Measurements from ENCODE around the gene CLCA1.

The CLCA1 gene

GRCh38 chr1:86522240-86522639 is 53.5 kb downstream of the CLCA1 start:
- CTCF ChIA-PET: interaction anchor here (1.0 kb wide), 1 partner anchor 14 kb away, joined by 3 read pairs; no protein-coding TSS in a partner anchor
- H3K27ac ChIP-seq (ENCODE audit: insufficient read depth in 1 of 2, low read depth in 1 of 2, low read length in 2 of 2, poor library complexity in 1 of 2, severe bottlenecking in 2 of 2): no peak overlapping the region
- WGBS (ENCODE audit: insufficient coverage): 91% methylated on average over 3 of the region's 3 CpGs

GRCh38 chr1:86523670-86524354 is 55.1 kb downstream of the CLCA1 start:
- Histone ChIP-seq H3K27ac (ENCODE audit: insufficient read depth in 1 of 2, low read depth in 1 of 2, low read length in 2 of 2, poor library complexity in 1 of 2, severe bottlenecking in 2 of 2) (no peak overlapping the region), H3K36me3 (ENCODE audit: control insufficient read depth in 4 of 4, insufficient read depth in 4 of 4, low read length in 3 of 4) (no peaks in the 10 kb centered on the region), H3K4me3 (ENCODE audit: control insufficient read depth in 1 of 7, extremely low read depth in 1 of 7, insufficient read depth in 4 of 7, low read depth in 2 of 7, low read length in 6 of 7) (no peak overlapping the region), H3K9me3 (ENCODE audit: control extremely low read depth in 1 of 5, control insufficient read depth in 4 of 5, insufficient read depth in 2 of 5, low read depth in 1 of 5, low read length in 4 of 5) (peaks cover 0 to 5% (median 0%) of the 10 kb centered on the region in 5 experiments), H3K27me3 (replicated peaks in 2 of 5; ENCODE audit: control insufficient read depth in 4 of 5, insufficient read depth in 5 of 5, low read length in 4 of 5) (no peaks in the 10 kb centered on the region), H3K4me1 (ENCODE audit: control extremely low read depth in 1 of 4, control insufficient read depth in 4 of 4, insufficient read depth in 4 of 4, low read length in 3 of 4) (no peaks in the 10 kb centered on the region)
- POLR2A ChIA-PET: no interaction called here
- CTCF ChIA-PET: interaction anchor here (0.8 kb wide), 1 partner anchor 23 kb away, joined by 3 read pairs; no protein-coding TSS in a partner anchor
- no peak for DNase-seq
- WGBS (ENCODE audit: insufficient coverage): 95% methylated on average over 25 of the region's 32 CpGs

More at GRCh38 chr1:86522240-86522639, 53.5 kb downstream of the CLCA1 start:
- POLR2A ChIA-PET: no interaction called here
- Histone ChIP-seq H3K27me3 (replicated peaks in 2 of 5; ENCODE audit: control insufficient read depth in 4 of 5, insufficient read depth in 5 of 5, low read length in 4 of 5) (no peaks in the 10 kb centered on the region), H3K36me3 (ENCODE audit: control insufficient read depth in 4 of 4, insufficient read depth in 4 of 4, low read length in 3 of 4) (no peaks in the 10 kb centered on the region), H3K4me1 (ENCODE audit: control extremely low read depth in 1 of 4, control insufficient read depth in 4 of 4, insufficient read depth in 4 of 4, low read length in 3 of 4) (no peaks in the 10 kb centered on the region), H3K4me3 (ENCODE audit: control insufficient read depth in 1 of 7, extremely low read depth in 1 of 7, insufficient read depth in 4 of 7, low read depth in 2 of 7, low read length in 6 of 7) (no peak overlapping the region), H3K9me3 (ENCODE audit: control extremely low read depth in 1 of 5, control insufficient read depth in 4 of 5, insufficient read depth in 2 of 5, low read depth in 1 of 5, low read length in 4 of 5) (peaks cover 0 to 5% (median 0%) of the 10 kb centered on the region in 5 experiments)
- DNase-seq: no peak

GRCh38 chr1:86527306-86527705 is 58.6 kb downstream of the CLCA1 start:
- POLR2A ChIA-PET: no interaction called here
- H3K4me3 ChIP-seq (ENCODE audit: control insufficient read depth in 1 of 7, extremely low read depth in 1 of 7, insufficient read depth in 4 of 7, low read depth in 2 of 7, low read length in 6 of 7): no peak overlapping the region

GRCh38 chr1:86530211-86530845 is 61.6 kb downstream of the CLCA1 start:
- POLR2A ChIA-PET: no interaction called here
- no peaks in the 10 kb centered on the region for H3K4me1 ChIP-seq (ENCODE audit: control extremely low read depth in 1 of 4, control insufficient read depth in 4 of 4, insufficient read depth in 4 of 4, low read length in 3 of 4)
- CTCF ChIA-PET: no interaction called here
- DNase-seq: no peak
- 100% methylated on average over 1 of the region's 3 CpGs for WGBS (ENCODE audit: insufficient coverage)
- no peaks in the 10 kb centered on the region for H3K27me3 ChIP-seq (replicated peaks in 2 of 5; ENCODE audit: control insufficient read depth in 4 of 5, insufficient read depth in 5 of 5, low read length in 4 of 5)
- H3K4me3 ChIP-seq (ENCODE audit: control insufficient read depth in 1 of 7, extremely low read depth in 1 of 7, insufficient read depth in 4 of 7, low read depth in 2 of 7, low read length in 6 of 7): no peak overlapping the region
- H3K27ac ChIP-seq (ENCODE audit: insufficient read depth in 1 of 2, low read depth in 1 of 2, low read length in 2 of 2, poor library complexity in 1 of 2, severe bottlenecking in 2 of 2): no peak overlapping the region
- H3K9me3 ChIP-seq (ENCODE audit: control extremely low read depth in 1 of 5, control insufficient read depth in 4 of 5, insufficient read depth in 2 of 5, low read depth in 1 of 5, low read length in 4 of 5): no peaks in the 10 kb centered on the region
- no peaks in the 10 kb centered on the region for H3K36me3 ChIP-seq (ENCODE audit: control insufficient read depth in 4 of 4, insufficient read depth in 4 of 4, low read length in 3 of 4)

More at GRCh38 chr1:86527306-86527705, 58.6 kb downstream of the CLCA1 start:
- Histone ChIP-seq H3K4me1 (ENCODE audit: control extremely low read depth in 1 of 4, control insufficient read depth in 4 of 4, insufficient read depth in 4 of 4, low read length in 3 of 4) (no peaks in the 10 kb centered on the region), H3K36me3 (ENCODE audit: control insufficient read depth in 4 of 4, insufficient read depth in 4 of 4, low read length in 3 of 4) (no peaks in the 10 kb centered on the region), H3K27me3 (replicated peaks in 2 of 5; ENCODE audit: control insufficient read depth in 4 of 5, insufficient read depth in 5 of 5, low read length in 4 of 5) (no peaks in the 10 kb centered on the region), H3K27ac (ENCODE audit: insufficient read depth in 1 of 2, low read depth in 1 of 2, low read length in 2 of 2, poor library complexity in 1 of 2, severe bottlenecking in 2 of 2) (no peak overlapping the region), H3K9me3 (ENCODE audit: control extremely low read depth in 1 of 5, control insufficient read depth in 4 of 5, insufficient read depth in 2 of 5, low read depth in 1 of 5, low read length in 4 of 5) (peaks cover 0 to 5% (median 0%) of the 10 kb centered on the region in 5 experiments)
- CTCF ChIA-PET: no interaction called here
- 100% methylated on average over 2 of the region's 4 CpGs for WGBS (ENCODE audit: insufficient coverage)
- no peak for DNase-seq

- POLR2A ChIA-PET: no interaction called here
- H3K9me3 ChIP-seq (ENCODE audit: control extremely low read depth in 1 of 5, control insufficient read depth in 4 of 5, insufficient read depth in 2 of 5, low read depth in 1 of 5, low read length in 4 of 5): no peaks in the 10 kb centered on the region
- no CpG with 5 or more reads among the region's 4 CpGs for WGBS (ENCODE audit: insufficient coverage)
- no peak overlapping the region for H3K4me3 ChIP-seq (ENCODE audit: control insufficient read depth in 1 of 7, extremely low read depth in 1 of 7, insufficient read depth in 4 of 7, low read depth in 2 of 7, low read length in 6 of 7)
- H3K27ac ChIP-seq (ENCODE audit: insufficient read depth in 1 of 2, low read depth in 1 of 2, low read length in 2 of 2, poor library complexity in 1 of 2, severe bottlenecking in 2 of 2): no peak overlapping the region
- CTCF ChIA-PET: no interaction called here
- no peaks in the 10 kb centered on the region for H3K36me3 ChIP-seq (ENCODE audit: control insufficient read depth in 4 of 4, insufficient read depth in 4 of 4, low read length in 3 of 4)
- no peak for DNase-seq
- no peaks in the 10 kb centered on the region for H3K4me1 ChIP-seq (ENCODE audit: control extremely low read depth in 1 of 4, control insufficient read depth in 4 of 4, insufficient read depth in 4 of 4, low read length in 3 of 4)
- no peaks in the 10 kb centered on the region for H3K27me3 ChIP-seq (replicated peaks in 2 of 5; ENCODE audit: control insufficient read depth in 4 of 5, insufficient read depth in 5 of 5, low read length in 4 of 5)
Observed at GRCh38 chr1:86537928-86538695, 69.4 kb downstream of the CLCA1 start.

GRCh38 chr1:86538775-86539174 is 70.0 kb downstream of the CLCA1 start:
- Histone ChIP-seq H3K4me1 (ENCODE audit: control extremely low read depth in 1 of 4, control insufficient read depth in 4 of 4, insufficient read depth in 4 of 4, low read length in 3 of 4) (no peaks in the 10 kb centered on the region), H3K9me3 (ENCODE audit: control extremely low read depth in 1 of 5, control insufficient read depth in 4 of 5, insufficient read depth in 2 of 5, low read depth in 1 of 5, low read length in 4 of 5) (no peaks in the 10 kb centered on the region), H3K27me3 (replicated peaks in 2 of 5; ENCODE audit: control insufficient read depth in 4 of 5, insufficient read depth in 5 of 5, low read length in 4 of 5) (no peaks in the 10 kb centered on the region), H3K4me3 (ENCODE audit: control insufficient read depth in 1 of 7, extremely low read depth in 1 of 7, insufficient read depth in 4 of 7, low read depth in 2 of 7, low read length in 6 of 7) (no peak overlapping the region), H3K36me3 (ENCODE audit: control insufficient read depth in 4 of 4, insufficient read depth in 4 of 4, low read length in 3 of 4) (no peaks in the 10 kb centered on the region), H3K27ac (ENCODE audit: insufficient read depth in 1 of 2, low read depth in 1 of 2, low read length in 2 of 2, poor library complexity in 1 of 2, severe bottlenecking in 2 of 2) (no peak overlapping the region)
- WGBS (ENCODE audit: insufficient coverage): 87% methylated on average over 5 of the region's 5 CpGs
- CTCF ChIA-PET: no interaction called here
- POLR2A ChIA-PET: no interaction called here
- no peak for DNase-seq

GRCh38 chr1:86541859-86542258 is 73.1 kb downstream of the CLCA1 start:
- Histone ChIP-seq H3K27ac (ENCODE audit: insufficient read depth in 1 of 2, low read depth in 1 of 2, low read length in 2 of 2, poor library complexity in 1 of 2, severe bottlenecking in 2 of 2) (no peak overlapping the region), H3K9me3 (ENCODE audit: control extremely low read depth in 1 of 5, control insufficient read depth in 4 of 5, insufficient read depth in 2 of 5, low read depth in 1 of 5, low read length in 4 of 5) (peaks cover 0 to 3% (median 0%) of the 10 kb centered on the region in 5 experiments), H3K4me3 (ENCODE audit: control insufficient read depth in 1 of 7, extremely low read depth in 1 of 7, insufficient read depth in 4 of 7, low read depth in 2 of 7, low read length in 6 of 7) (no peak overlapping the region), H3K27me3 (replicated peaks in 2 of 5; ENCODE audit: control insufficient read depth in 4 of 5, insufficient read depth in 5 of 5, low read length in 4 of 5) (no peaks in the 10 kb centered on the region), H3K4me1 (ENCODE audit: control extremely low read depth in 1 of 4, control insufficient read depth in 4 of 4, insufficient read depth in 4 of 4, low read length in 3 of 4) (no peaks in the 10 kb centered on the region), H3K36me3 (ENCODE audit: control insufficient read depth in 4 of 4, insufficient read depth in 4 of 4, low read length in 3 of 4) (no peaks in the 10 kb centered on the region)
- no peak for DNase-seq
- WGBS (ENCODE audit: insufficient coverage): 100% methylated on average over 1 of the region's 2 CpGs
- CTCF ChIA-PET: no interaction called here
- POLR2A ChIA-PET: interaction anchor here (0.5 kb wide), 1 partner anchor 8 kb away, joined by 5 read pairs; no protein-coding TSS in a partner anchor

Measured in common myeloid progenitor, CD34-positive (primary cell).